ENCODE data around the gene PDGFB. TPM values are rescaled to one million over a fixed set of nuclear protein-coding genes. Genes with fewer than 3 reads are reported as not detected.

The PDGFB gene
- total and polyA plus RNA-seq, 9 of the 15 experiments (the other 6 are each of a cell fraction or from before 2014, with no cell fraction given) = 0.07 to 4.0 (median 0.48) TPM; not detected in 1

DNA sequence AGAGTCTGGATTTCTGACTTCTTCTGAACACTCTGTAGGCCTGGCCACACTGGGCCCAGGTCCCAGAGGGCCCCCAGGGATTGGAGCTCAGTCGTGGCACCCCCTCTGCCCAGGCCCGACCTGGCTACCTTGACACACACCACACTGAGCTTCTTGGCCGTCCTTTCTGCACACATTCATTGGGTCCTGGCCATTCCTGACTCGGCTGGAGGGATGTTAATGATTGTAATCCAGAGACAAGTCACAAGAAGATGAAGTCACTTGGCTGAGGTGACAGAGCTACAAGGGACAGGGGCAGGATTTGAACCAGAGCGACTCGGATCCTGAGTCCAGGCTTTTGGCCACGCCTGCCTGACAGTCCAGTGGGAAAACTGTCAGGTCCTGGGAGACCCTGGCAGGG lies 23.9 kb upstream of the PDGFB start:
- H2AFZ ChIP-seq (ENCODE audit: low read depth, low read length) = peak overlapping the region; percentile 35; the same call in 1 of the 2 replicates
- BruUV-seq (replicated peaks) = no TSS peak
- DNase-seq (ENCODE audit: extremely low read depth in 1 of 4, low spot score in 3 of 4) = no peak
- H3K4me1 ChIP-seq (replicated peaks in 1 of 2; ENCODE audit: control insufficient read depth in 2 of 2, insufficient read depth in 2 of 2, low read length in 2 of 2) = peaks cover 12 to 14% of the 10 kb centered on the region in 2 experiments; a peak in 4 of 5 replicates
- TF ChIP-seq SIN3A (IDR thresholded peaks at IDR 0.05; ENCODE audit: borderline replicate concordance in 2 of 2, control insufficient read depth in 1 of 2, low read depth in 2 of 2, low read length in 2 of 2) (no peak), ASH1L (IDR thresholded peaks at IDR 0.05; ENCODE audit: borderline replicate concordance, low read depth, partially characterized antibody) (no peak), KAT2B (IDR thresholded peaks at IDR 0.05; ENCODE audit: low read depth, low read length) (no peak), FIP1L1 (IDR thresholded peaks at IDR 0.05; ENCODE audit: low read depth, low read length, poor library complexity, severe bottlenecking) (no peak), CBX5 (IDR thresholded peaks at IDR 0.05; ENCODE audit: borderline replicate concordance, low read depth) (no peak), CEBPG (CRISPR knock-in tag; IDR thresholded peaks at IDR 0.05) (no peak), CEBPG (tag; conservative IDR thresholded peaks at IDR 0.05 in 1 of 2, IDR thresholded peaks at IDR 0.05 in 1 of 2) (no peak), POLR3A (IDR thresholded peaks at IDR 0.05; ENCODE audit: borderline replicate concordance, extremely low read depth, insufficient read depth, insufficient read length) (no peak), ZFP36 (IDR thresholded peaks at IDR 0.05; ENCODE audit: low read depth, low read length, partially characterized antibody) (no peak), STAG1 (CRISPR knock-in tag; IDR thresholded peaks at IDR 0.05; ENCODE audit: borderline replicate concordance) (no peak), KLF1 (tag; IDR thresholded peaks at IDR 0.05) (no peak), CHD4 (IDR thresholded peaks at IDR 0.05; ENCODE audit: insufficient read depth, insufficient replicate concordance, low read depth, low read length, poor library complexity, severe bottlenecking) (no peak), KHSRP (IDR thresholded peaks at IDR 0.05) (no peak)
- H4K20me1 ChIP-seq (replicated peaks; ENCODE audit: control insufficient read depth, insufficient read depth, low read length) = no peaks in the 10 kb centered on the region
- ChIA-PET CTCF (ENCODE audit: low intra/inter-chr PET ratio) (no interaction called here), POLR2A (interaction anchor here (1.0 to 2.2 kb wide), 3 partner anchors 10 to 51 kb away, joined by 3 to 6 read pairs (median 6); partner anchors contain the start of gene RPL3)
- FAIRE-seq = no peak
- H3K9me1 ChIP-seq (ENCODE audit: control insufficient read depth, insufficient read depth, low read length) = no peaks in the 10 kb centered on the region
- no peaks in the 10 kb centered on the region for H3K79me2 ChIP-seq (ENCODE audit: control insufficient read depth, insufficient read depth, low read length)
- H3K9ac ChIP-seq (ENCODE audit: insufficient read depth in 1 of 2, low read depth in 2 of 2, low read length in 2 of 2) = peak overlapping the region in 1 of 2 experiments; percentile 55; a peak in 1 of 4 replicates
- no peak overlapping the region for H3K4me2 ChIP-seq (ENCODE audit: insufficient read depth, low read length)
- no peaks in the 10 kb centered on the region for H3K27me3 ChIP-seq (ENCODE audit: control insufficient read depth in 2 of 2, insufficient read depth in 2 of 2, low read length in 2 of 2)
- no peak overlapping the region for H3K4me3 ChIP-seq
- WGBS (ENCODE audit: insufficient coverage, low coverage, missing lambda C conversion rate) = 54% methylated on average over 5 of the region's 7 CpGs
- no peak for ATAC-seq
- no peaks in the 10 kb centered on the region for H3K36me3 ChIP-seq (ENCODE audit: control insufficient read depth, insufficient read depth, low read length)
- in situ Hi-C loops (cut with MboI) (no loop called here), intact Hi-C loops (cut with micrococcal nuclease) (no loop called here)
- no peaks in the 10 kb centered on the region for H3K9me3 ChIP-seq (replicated peaks; ENCODE audit: control insufficient read depth, insufficient read depth, low read depth, low read length)
- H3K27ac ChIP-seq (ENCODE audit: extremely low read depth, low read depth, low read length) = no peak overlapping the region

Data from K562 (cell line).